Stimulated activated CD8-positive, alpha-beta memory T cell treated with anti-CD3 and anti-CD28 coated beads, Interleukin-15, amount 100 ng/mL, for 1 hour (primary cell): ENCODE data around the gene PLEKHG7.
"Not testable (repeated sequence)": the region's sequence is repeated elsewhere in the genome, so short reads cannot be mapped to it uniquely, and the experiment has no call there.

Experiments used
- DNase-seq: peaks from one replicate; pipeline ENCODE4 v3.0.0-alpha.2; 2020; ENCODE audit warnings: low read depth

PLEKHG7 gene, protein sequence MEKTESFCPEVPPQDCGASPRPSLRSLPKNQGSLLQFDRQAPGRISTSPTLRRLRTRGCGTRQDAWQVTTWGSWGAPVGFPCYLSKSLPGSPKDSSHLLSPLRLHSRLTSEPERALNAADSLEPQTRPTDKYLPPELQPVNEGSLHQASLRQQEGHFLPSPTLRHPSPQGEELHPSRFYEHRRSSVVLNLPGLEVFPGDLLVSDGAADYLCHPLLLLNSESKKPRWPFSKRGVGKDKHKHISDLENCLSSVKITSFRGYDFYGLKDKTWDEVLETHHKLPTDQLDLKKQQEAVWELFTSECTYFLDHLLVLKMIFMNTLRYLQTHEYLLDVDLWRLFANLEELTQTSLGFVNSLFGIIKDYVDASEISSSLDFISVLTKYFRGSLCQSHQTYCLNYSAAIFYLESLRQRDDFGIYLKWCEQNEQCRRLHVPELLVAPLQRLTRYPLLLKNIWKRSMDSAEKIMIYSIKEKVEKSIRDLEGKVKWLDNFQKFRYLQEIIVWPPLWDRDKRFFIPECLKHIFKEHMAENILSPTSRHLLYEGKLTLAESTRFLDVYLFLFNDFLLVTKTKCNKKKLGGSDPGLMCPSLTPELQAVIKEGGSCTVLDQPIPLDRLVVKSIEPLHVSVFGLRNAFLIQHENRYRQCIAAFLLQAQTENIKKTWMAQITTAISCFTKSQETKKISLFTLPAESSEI

DNA sequence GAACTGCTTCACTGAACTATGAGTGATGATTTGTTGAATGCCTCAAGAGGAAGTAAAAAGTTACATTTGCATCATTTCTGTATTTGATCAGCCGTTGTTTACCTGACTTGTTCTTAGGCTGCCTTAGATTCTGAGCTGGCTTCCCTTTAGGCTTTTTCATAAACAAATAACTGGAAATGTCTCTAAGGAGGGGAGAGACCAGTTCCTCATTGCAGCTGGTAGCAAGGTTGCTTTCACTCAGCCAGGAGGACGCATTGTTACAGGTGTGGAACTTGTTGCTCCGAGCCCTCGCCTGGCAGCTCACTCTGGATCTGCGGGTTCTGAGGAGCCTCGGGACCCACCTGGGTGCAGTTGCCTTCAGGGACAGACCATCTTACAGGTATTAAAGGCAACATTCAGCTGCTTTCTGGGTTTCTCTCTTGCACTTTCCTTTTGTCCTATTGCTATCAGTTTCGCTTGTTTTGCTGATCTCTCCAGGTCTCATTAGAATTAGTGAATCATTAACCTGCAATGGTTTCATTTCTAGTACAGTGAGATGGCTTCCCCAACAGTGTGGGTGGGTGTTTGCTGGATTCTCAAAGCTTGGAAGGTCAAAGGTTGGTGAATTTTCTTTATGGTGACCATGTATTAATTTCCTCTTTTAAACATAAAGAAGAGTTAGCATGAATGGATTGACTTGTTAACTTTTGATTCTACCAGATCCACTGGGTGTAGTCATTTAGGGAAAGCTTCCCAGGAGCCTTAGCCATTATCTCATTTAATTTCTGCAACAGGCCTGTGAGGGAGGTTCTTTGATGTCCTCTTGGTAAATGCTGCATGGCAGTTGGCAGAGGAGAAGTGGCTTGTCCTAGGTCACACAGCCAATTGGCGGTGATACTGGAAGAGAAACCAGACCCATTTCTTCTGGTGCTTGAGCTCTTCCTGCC, at the start of gene PLEKHG7:
Gene PLEKHG7, plus strand, starts transcription at position 236 of the 926 bp plus-strand sequence. CDS start 3,643 bp downstream, outside the sequence.
- DNase-seq = no peak

- DNase-seq = not testable (repeated sequence)
Measured at GRCh38 chr12:92654256-92654655, 48.5 kb upstream of the PLEKHG7 start.

DNA sequence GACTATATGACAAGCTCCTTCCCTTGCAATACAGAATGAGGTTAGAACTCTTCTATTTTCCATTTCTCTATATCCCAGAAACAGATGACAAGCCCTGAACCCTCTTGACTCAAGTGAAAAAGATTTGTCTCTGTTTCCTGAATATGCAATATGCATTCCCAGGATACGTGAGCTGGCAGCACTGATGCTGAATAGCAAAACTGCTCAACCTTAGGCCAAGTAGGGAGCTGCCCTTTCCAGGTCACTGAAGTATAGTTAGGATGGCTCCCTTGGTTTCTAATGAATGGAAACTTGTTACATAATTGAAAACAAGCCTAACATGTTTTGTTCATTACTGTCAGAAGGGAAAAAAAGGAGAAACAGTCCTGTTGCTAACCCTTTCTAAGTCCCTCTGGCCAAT, 47.9 kb upstream of the PLEKHG7 start:
- no peak for DNase-seq

- no peak for DNase-seq
Measured at GRCh38 chr12:92656911-92657310, 45.9 kb upstream of the PLEKHG7 start.

GRCh38 chr12:92657770-92658169, 45.0 kb upstream of the PLEKHG7 start:
- DNase-seq = no peak

DNA sequence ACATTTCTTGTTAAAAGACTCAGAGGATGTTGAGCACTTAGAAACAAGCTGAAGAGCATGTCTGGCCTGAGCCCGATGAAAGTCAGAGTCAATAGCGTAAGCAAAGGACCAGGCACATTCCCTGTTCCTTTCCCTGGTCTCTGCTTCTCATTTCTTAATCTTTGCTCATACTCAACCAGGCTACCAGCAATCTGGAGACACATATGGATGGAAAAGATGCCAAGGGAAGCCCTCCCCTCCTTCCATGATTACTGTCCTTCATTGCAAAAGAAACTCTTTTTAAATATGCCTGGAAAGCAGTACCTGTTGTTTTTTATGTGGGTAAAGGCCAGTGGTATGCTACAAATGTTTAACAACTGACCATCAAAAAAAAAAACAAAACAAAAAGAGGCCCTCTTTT, 44.2 kb upstream of the PLEKHG7 start:
- DNase-seq = no peak

GRCh38 chr12:92661269-92661668, 41.5 kb upstream of the PLEKHG7 start:
- no peak for DNase-seq

DNA sequence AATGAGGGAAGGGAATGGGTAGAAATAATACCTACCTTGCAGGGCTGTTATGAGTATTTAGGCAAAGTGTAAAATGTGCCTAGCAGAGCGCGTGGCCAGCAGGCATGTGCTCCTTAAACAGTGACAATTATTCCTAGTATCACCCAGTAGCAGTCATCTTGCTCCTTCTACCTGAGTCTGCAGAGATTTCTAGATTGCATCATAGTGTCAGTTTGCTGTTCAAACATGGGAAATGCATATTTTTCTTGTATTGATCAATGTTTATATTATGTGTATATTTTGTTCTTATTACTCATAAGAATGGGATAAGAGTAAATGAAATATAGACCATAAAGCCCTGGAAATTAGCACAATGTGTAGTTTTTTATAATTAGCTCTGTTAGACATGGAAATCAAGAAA, 37.3 kb upstream of the PLEKHG7 start:
- no peak for DNase-seq

- DNase-seq = no peak
Measured at GRCh38 chr12:92668739-92669138, 34.0 kb upstream of the PLEKHG7 start.

GRCh38 chr12:92671524-92671923, 31.3 kb upstream of the PLEKHG7 start:
- not testable (repeated sequence) for DNase-seq

DNA sequence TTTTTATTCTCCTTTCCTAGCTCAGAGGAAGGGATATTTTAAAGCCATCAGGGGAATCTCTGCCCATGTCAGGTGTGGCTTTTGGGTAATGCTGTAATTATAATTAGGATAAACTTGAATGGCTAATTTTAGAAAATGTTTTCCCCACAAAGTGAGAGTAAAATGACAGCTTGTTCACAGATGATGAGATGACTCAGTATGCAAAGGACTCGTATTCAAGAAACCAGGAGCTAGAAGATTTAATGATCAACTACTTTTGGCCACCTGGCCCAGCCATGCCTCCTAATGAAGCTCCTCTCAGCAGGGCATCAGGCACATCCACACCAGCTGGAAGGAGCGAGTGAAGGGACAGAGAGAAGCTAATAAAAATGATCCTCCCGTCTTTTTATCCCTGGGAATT, 29.0 kb upstream of the PLEKHG7 start:
- no peak for DNase-seq

DNA sequence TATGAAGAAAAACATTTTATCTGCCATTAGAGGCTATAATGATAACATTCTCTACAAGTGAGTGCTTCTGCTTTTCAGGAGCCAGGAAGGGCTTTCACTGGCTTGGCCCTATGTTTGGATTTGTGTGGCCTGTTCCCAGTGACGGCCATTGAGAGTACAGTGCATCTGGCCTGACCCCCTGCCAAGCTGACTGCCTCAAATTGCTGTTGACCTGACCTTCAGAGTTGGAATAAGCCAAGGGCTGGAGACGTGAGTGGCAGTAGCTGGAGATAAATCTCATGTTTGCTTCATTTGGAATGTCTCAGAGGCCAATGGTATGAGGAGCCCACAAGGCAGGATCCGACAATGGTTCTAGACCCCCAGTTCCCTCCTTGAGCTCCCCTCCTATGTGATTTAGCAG, 28.3 kb upstream of the PLEKHG7 start:
- DNase-seq = no peak

DNA sequence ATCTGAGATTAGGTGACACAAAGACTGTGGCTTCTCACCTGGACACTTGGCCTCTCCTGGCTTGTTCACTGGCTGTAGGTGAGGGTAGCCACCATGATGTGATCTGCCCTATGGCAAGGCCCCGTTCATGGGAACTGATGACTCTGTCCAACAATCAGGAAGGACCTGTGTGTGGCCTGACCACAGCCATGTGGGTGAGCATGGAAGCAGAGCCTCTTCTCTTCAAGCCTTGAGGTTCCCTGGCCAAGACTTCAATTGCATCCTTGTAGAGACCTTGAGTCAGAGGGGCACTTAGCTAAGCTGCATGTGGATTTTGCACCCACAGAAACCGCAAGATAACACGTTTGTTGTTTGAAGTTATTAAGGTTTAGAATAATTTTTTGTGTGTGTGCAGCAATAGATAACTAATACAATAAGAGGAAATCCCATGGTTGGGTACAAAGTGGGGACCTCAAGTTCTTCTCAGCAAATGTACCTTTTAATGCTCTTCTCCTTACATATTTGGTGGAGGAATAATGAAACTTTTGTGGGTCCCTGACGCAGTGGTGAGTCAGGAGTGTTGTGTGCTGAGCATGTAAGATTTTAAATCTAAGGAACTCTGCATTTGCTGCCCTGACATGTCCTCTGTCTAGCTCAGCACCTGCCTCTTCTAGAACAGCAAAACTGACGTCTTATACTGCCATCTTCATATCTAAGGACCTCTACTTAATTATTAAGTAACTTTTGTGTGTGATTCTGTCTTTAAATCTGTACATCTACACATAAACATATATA, 27.5 kb upstream of the PLEKHG7 start:
- DNase-seq = no peak

GRCh38 chr12:92676710-92677109, 26.1 kb upstream of the PLEKHG7 start:
- no peak for DNase-seq

DNA sequence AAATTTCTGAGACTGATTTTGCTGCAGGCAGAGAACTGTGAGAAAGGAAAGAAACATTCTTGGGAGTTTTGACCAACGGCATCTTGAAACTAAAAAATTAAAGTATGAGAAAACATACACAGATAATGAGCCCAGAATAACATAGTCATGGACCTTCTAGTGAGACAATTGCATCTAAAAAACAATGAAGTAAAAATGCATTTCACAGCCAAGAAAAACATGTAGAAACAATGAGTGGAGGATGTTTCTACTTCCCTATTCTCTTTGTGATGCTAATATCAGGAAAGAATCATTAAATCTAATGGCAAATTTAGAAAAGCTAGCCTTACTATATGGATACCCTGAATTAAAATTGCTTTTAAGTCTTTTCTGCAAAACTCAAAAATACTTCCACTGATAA, 12.2 kb upstream of the PLEKHG7 start:
- no peak for DNase-seq

DNA sequence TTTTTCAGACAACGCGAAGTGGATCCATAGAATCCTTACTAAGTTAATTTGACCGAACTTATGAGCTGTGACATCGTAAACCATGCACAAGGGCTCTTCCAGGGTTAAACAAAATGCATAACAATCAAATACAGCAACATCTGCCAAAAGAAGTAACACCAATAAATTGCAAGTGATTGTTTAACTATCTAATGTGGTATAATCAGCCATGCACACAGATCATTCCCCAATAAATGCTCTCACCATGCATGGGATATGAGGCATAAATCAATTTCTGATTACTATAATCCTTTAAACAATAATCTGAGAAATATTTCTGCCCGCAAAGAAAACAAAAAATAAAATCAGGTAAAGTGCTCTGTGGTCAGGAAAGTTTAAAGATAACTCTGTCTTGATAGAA, 7.7 kb upstream of the PLEKHG7 start:
- DNase-seq = no peak

- DNase-seq = no peak
Measured at GRCh38 chr12:92695577-92695976, 7.2 kb upstream of the PLEKHG7 start.

DNA sequence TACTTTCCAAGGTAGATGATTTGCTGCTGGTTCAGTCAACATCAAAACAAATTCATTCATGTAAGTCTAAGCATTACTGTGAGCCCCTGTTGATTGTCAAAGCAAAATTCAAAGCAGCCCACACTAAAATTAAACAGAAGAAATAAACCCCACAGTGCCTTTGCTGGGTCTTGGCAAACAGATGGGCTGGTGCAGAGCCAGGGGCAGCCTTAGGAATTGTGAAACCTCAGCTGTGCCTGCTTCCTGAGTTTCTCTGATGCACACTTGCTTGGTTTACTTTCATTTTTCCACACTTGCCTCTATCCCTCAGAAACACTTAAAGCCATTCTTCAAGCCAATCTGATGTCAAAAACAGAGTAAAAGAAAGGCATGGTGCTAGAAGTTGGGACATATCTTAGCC, 6.6 kb upstream of the PLEKHG7 start:
- no peak for DNase-seq

DNA sequence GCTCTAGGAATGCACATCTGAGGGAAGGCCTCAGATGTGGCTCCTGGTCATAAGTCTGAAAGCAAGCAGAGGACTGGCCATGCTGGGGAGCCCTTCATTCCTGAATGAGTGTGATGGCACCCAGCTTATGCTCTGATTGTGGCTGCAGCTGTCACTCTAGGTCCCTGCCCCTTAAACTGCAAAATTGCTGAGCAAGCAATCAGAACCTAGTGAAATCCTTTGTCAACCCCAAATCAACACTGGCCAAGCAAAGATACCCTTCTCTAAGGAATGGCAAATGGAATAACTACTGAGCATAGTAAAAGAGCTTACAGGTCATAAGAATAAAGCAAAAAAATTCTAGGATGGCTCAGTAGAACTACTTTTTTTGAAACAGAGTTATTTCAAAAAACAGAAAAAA, 4.3 kb upstream of the PLEKHG7 start:
- DNase-seq = no peak

GRCh38 chr12:92701441-92701840, 1.3 kb upstream of the PLEKHG7 start:
- no peak for DNase-seq

GRCh38 chr12:92703786-92704185, 997 bp downstream of the PLEKHG7 start:
- no peak for DNase-seq

DNA sequence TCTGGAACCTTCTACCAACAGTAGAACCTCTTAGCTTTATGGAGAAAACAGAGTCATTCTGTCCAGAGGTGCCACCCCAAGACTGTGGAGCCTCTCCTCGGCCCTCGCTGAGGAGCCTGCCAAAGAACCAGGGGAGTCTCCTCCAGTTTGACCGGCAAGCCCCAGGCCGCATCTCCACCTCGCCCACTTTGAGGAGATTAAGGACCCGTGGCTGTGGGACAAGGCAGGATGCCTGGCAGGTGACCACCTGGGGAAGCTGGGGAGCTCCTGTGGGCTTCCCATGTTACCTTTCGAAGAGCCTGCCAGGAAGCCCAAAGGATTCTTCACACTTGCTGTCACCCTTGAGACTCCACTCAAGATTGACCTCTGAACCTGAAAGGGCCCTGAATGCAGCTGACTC, 3.8 kb downstream of the PLEKHG7 start:
- DNase-seq = no peak
